ENCODE results near the gene TGFBR2.

TGFBR2 gene

DNA sequence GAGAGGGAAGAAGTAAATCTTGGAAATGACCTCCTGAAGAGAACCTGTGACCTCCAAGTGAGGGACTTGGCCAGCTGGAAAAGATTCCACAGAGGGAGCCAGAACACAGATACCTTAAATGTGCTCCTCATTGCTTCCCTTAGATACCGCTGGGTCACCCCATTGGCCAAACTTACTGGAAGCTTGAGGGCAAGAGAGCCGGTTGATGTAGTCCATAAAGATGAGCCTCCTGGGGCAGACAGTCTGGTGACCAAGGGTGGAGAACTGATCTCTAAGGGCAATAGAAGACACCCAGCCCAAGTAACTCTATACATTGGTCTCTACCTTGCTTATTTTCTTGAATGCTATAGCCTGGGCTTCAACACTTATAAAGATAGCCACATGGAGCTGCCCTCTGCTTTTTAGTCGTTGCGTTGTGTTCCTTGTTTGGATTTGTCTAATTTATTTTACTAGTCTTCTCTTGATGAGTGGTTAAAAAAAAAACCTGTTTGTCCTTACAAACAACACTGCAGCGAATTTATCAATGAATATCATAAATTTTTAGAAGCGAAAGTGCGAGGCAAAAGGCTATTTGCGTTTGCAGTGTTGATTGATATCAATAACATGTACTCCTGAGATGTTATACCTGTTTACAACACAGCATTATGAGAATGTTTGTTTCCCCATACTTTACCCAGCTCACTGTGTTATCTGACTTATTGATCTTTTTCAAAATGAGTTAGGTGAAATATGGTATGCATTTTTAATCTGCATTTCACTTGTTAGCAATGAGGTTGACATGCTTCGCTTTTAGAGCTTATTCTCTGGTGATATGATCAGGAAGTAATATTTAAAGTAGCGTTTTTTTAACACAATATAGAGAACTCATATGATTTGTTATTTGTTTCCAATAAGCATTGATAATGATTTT is 31.2 kb downstream of the TGFBR2 start:
- DNase-seq (ENCODE audit: low read depth in 2 of 2), result no peak

GRCh38 chr3:30638685-30639412 is 32.4 kb downstream of the TGFBR2 start:
- DNase-seq (ENCODE audit: low read depth in 2 of 2), result no peak

DNA sequence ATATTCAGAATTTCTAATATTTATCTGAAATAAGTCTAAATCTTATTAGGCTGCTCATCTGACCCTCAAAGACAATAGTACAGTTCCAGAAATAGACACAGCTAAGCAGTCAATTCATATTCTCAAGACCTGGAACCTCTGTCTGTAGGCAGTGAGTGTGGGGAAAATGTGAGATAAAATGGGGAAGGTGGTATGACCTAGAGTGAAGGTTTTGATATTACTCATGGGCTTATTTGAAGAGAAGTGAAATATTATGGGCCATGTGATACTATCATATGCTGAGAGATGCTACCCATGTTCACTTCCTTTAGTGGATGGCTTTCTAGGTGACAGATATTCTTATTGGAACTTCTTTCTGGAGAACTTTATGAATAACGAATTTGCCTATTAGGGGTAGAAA is 33.5 kb downstream of the TGFBR2 start:
- DNase-seq (ENCODE audit: low read depth in 2 of 2), result no peak

DNA sequence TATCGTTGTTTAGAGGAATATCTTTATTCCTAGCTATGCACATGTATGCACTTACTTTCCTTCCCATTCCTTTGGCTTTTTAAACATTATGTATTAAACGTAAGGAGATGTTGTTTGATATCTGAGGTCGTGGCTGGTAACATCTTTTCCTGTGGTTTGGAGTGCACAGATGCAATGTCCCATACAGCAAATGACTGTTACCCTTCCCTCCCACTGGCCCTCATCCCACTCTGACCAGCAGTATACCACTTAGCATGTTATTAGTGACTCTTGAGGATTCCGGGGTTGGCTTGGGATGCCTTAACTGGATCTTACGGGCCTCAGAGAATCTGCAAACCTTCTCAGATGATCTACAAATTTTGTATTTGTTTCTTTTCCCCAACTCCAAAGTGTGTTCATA is 34.5 kb downstream of the TGFBR2 start:
- no peak for DNase-seq (ENCODE audit: low read depth in 2 of 2)

DNA sequence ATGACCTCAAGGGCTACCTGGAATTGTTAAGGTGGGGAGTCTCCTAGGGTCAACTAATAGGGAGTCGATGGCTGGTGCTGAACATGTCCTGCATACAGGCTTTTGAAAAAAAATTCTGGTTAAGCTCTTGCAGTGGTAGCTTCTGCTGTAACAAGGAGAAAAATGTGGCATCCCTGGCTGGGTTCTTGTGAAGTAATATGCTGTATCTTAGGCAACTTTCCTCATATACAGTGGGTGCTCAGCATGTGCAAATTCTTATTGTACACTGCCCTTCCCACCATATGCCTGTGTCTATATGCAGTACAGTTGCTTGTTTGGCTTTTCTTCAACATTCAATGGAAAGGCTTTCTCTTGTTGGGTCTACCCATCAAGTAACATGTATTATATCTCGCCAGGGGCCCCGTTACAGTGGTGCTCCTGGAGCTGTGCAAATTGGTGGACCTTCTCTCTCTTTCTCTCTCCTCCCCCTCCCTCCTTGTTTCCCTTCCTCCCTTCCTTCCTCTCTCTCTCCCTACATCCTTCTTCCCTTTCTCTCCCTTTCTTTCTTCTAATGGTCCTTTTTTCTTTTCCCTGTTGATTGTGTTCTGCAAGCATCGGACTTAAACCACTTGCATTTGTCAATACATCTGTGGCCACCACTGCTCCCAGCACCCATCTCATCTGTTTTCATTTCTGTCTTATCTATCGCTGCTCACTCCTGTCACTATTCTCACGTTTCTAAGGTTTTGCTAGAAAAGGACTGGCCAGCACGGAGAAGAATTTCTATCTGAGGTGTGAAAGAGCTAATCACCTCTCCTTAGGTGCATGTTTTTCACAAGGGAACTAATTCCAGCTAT is 35.2 kb downstream of the TGFBR2 start:
- DNase-seq (ENCODE audit: low read depth in 2 of 2), result no peak

GRCh38 chr3:30642849-30643361 is 36.5 kb downstream of the TGFBR2 start:
- DNase-seq (ENCODE audit: low read depth in 2 of 2), result no peak

DNA sequence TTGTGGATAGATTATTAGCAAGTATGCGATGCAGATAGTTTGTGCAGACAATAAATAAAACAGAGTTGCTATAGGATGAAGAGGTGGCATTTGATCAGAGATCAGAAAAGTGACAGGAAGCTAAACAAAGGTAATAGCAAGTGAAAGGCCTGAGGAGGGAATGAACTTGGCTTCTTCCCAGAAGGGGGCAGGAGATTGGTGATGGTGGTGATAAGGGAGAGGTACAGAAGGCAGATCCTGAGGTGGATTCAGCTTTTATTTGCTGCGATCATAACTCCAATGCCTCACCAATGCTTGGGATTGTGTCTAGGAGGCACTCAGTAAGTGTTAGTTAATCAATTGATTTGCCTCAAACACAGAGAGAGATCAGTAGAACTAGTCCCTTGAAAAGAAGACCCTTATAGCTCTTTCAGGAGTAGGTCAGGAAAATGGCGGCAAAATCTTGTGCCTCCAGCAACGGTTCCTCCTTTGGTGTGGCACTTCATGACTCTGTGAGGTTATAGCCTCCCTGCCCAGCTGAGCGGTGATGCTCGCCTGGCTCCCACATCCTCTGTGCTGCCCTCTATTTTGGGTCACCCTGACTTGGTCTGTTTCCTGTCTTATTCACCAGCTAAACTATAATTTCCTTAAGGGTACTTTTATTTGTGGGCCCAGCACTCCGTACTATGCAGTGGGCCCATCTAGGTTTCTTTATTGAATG is 37.5 kb downstream of the TGFBR2 start:
- DNase-seq (ENCODE audit: low read depth in 2 of 2), result no peak

DNA sequence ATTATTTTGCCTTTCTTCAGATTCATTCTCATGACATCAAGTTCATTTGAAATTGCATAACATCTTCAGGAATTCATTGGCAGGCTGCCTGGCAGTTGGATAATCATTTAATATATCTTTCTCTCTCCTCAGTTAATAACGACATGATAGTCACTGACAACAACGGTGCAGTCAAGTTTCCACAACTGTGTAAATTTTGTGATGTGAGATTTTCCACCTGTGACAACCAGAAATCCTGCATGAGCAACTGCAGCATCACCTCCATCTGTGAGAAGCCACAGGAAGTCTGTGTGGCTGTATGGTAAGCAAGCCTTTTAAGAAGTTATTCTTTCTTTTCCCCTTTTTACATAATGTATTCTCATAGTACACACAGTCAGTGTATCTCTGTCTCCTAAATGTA is 38.2 kb downstream of the TGFBR2 start:
- peak; percentile 72 to 73 for DNase-seq (ENCODE audit: low read depth in 2 of 2)

DNA sequence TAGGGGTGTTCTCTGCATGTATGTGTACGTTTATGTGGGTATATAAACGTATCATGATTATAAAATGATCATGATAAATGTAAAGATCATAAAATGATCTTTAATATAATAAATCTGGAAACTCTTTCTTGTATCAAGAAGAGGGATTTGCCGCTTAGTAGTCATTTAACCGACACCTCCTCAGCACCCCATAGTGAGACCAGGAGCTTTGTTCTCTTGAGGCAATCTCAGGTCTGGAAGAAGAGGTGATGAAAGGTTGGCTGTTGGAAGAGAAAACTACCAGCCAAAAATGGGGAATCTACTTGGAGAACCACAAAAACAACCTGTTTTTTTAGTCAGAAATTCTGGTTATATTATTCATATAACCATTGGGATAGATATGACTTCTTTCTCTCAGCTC is 38.7 kb downstream of the TGFBR2 start:
- DNase-seq (ENCODE audit: low read depth in 2 of 2), result no peak

DNA sequence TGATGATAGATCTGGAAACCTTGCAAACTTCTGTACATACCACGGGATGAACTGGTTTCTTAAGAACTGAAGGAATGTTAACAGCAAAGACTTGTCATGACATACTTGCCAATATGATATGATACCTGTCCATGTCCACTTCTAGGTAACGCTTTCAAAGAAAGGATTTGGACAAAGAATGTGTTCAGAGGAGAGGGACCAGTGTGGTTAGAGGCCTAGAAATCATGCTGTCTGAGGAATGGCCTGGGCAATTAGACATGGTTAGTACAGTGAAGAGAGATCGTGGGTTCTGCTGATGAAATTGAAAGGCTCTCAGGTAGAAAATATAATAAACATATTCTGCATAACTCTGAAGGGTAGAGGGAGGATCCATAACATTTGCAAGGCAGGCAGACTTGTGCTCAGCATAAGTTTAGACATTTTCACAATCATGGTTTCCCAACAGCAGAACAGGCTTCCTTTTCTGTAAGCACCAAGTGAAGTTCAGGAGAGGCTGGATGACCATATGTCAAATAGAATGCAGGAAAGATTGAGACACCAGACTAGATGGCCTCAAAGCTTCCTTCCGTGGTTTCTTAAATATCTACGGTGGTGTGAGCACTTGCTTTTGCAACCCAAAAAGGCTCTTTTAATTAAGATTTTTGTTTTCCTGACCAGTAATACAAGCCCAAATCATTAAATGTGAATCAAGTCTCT is 39.9 kb downstream of the TGFBR2 start:
- DNase-seq (ENCODE audit: low read depth in 2 of 2), result peak; percentile 58 to 61

GRCh38 chr3:30646961-30647752 is 40.8 kb downstream of the TGFBR2 start:
- no peak for DNase-seq (ENCODE audit: low read depth in 2 of 2)

DNA sequence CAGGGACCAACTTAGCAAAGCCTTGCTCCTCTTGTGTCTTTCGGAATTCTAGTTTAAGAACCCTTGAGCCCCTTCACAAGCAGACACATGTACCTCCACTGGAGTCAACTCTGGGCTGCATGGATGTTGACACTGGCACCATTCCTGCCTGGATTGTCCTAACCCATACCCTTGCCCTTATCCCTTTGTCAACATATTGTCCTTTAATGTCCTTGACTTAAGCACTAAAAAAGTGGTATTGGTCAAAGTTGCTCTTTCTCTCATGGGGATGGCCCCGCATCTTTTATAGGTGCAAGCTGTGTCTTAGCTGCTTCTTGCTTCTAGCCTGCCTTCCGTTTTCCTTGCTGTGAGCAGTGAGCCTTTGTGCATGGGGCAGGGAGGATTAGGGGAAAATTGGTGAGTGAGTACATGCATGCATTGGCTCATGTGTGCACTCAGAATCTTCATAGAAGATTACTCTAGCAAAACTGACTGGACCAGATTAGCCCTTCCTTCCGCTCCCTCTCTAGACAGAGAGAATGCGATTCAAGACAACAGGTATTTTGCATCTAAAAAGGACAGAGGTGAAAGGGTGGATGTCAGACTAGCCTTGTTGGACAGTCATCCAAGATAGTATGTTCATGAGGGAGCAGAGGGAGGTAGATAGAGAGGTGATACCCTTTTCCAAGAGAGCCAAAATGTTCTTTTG is 42.4 kb downstream of the TGFBR2 start:
- DNase-seq (ENCODE audit: low read depth in 2 of 2), result no peak

GRCh38 chr3:30649572-30650318 is 43.3 kb downstream of the TGFBR2 start:
- peak; percentile 49 to 51 for DNase-seq (ENCODE audit: low read depth in 2 of 2)

DNA sequence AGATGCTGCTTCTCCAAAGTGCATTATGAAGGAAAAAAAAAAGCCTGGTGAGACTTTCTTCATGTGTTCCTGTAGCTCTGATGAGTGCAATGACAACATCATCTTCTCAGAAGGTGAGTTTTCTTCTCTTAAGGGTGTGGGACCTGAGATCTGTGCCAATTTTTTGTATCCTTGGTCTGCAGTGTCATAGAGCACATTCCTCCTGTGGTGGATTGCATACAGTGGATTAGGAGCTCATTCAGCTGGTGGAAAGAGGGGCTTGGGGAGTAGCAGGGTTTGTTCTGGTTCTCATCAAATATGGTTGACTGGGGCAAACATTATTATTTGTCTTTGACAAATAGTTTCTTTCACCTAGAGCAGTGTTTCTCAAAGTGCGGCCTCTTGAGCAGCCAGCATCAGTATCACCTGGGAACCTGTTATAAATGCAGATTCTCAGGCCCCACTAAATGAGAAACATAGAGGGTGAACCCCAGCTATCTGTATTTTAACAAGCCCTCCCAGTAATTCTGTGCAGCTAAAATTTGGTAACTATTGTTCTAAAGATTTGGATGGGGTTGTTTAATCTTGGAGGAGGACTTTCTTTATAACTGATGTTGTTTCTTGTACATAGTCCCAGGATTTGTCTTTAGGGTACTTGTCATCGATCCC is 44.1 kb downstream of the TGFBR2 start:
- no peak for DNase-seq (ENCODE audit: low read depth in 2 of 2)

DNA sequence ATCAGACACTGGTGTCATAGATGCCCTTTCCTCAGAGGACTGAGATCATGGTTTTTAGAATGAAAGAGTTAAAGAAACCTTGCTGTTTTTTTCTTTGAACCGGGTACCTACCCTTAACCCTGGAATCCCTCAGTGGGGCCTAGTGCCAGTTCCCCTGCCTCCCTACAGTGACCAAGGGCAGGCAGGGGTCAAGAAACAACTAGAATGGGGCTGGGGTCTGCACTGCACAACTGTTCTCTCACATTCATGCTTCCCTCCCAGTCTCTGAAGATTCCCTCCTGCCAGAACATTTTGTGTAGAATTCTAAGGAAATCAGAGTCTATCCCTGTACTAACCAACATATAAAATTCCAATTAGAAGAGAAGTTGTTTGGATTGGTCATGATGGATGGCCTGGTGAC is 47.9 kb downstream of the TGFBR2 start:
- no peak for DNase-seq (ENCODE audit: low read depth in 2 of 2)

DNA sequence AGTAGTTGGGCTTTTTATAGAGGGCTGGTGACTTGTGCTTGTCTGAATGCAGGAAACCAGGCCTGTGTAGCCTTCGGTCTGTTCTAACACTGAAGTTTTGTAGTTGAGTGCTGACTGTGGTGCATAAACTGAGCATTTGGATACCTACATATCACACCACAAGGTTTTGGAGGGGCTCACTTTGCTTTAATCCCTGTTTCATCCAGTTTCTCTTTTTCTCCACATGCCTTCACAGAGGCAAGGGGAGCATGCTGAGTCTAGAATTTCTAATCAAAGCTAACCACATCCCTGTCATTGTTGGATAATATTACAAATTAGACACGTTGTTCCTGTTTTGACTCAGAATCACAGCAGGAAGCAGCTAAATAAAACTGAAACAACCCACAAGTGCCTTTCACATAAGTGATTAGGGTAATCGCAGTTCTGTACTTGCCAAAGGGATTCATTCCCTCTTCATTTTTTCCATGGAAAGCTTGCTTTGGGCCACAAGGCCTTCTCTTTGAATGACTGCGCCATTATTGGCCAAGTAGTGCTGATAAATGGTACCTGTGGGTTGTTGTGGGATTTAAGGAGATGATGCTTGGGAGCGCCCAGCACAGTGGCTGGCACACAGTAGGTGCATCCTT is 48.9 kb downstream of the TGFBR2 start:
- DNase-seq (ENCODE audit: low read depth in 2 of 2), result peak; percentile 62 to 65

- DNase-seq (ENCODE audit: low read depth in 2 of 2), result no peak
Measured at GRCh38 chr3:30656624-30657141, 50.3 kb downstream of the TGFBR2 start.

Data from fibroblast of skin of left quadriceps (primary cell).